Liver (tissue), 9 donors: Measurements from ENCODE around the gene TWNK. TPM values are rescaled to one million over a fixed set of nuclear protein-coding genes. Genes with fewer than 3 reads are reported as not detected.

Experiments
- DNase-seq: peaks from one replicate; pipeline ENCODE4 v3.0.0-alpha.2; 2017; ENCODE audit warnings: low spot score
- H3K27ac ChIP-seq, 2 donors: one replicate each; pipeline ENCODE4 v1.7.0; 2013; ENCODE audit warnings: inconsistent platforms in 2 of 2, low read length in 2 of 2, control low read depth in 1 of 2, low read depth in 1 of 2, mild to moderate bottlenecking in 1 of 2
- H3K27me3 ChIP-seq, 4 donors: one replicate each; pipeline versions ENCODE4 v1.6.1 to v1.7.0; 2013; ENCODE audit warnings: low read length in 3 of 4, inconsistent platforms in 1 of 4, mild to moderate bottlenecking in 1 of 4, moderate library complexity in 1 of 4; ENCODE audit not compliant: control insufficient read depth in 4 of 4, insufficient read depth in 4 of 4
- H3K36me3 ChIP-seq, 4 donors: one replicate each; pipeline versions ENCODE4 v1.6.1 to v1.7.0; 2013; ENCODE audit warnings: low read length in 3 of 4, mild to moderate bottlenecking in 3 of 4, low read depth in 1 of 4, moderate library complexity in 1 of 4; ENCODE audit not compliant: control insufficient read depth in 4 of 4, insufficient read depth in 3 of 4
- H3K4me1 ChIP-seq, 4 donors: one replicate each; pipeline versions ENCODE4 v1.6.1 to v1.7.0; 2013; ENCODE audit warnings: low read length in 3 of 4, mild to moderate bottlenecking in 3 of 4, moderate library complexity in 1 of 4; ENCODE audit not compliant: control insufficient read depth in 4 of 4, insufficient read depth in 4 of 4
- H3K4me3 ChIP-seq, 3 donors: one replicate each; pipeline versions ENCODE4 v1.6.1 to v1.7.0; 2013; ENCODE audit warnings: low read length in 3 of 3, control low read depth in 1 of 3, low read depth in 1 of 3, mild to moderate bottlenecking in 1 of 3
- H3K9ac ChIP-seq, 2 donors: one replicate each; pipeline ENCODE4 v1.7.0; 2013; ENCODE audit warnings: low read length in 2 of 2, mild to moderate bottlenecking in 2 of 2, moderate library complexity in 2 of 2, control low read depth in 1 of 2, low read depth in 1 of 2
- H3K9me3 ChIP-seq, 4 donors: one replicate each; pipeline versions ENCODE4 v1.6.1 to v1.7.0; 2013; ENCODE audit warnings: low read length in 3 of 4; ENCODE audit not compliant: control insufficient read depth in 4 of 4
- ATF3 ChIP-seq: IDR thresholded peaks from 2 replicates; pipeline ENCODE4 v1.6.1; 2016; ENCODE audit warnings: antibody characterized with exemption
- CTCF ChIP-seq: fragments of 150-350 bp; IDR thresholded peaks from 2 replicates; pipeline ENCODE4 v1.5.1; 2017; ENCODE audit warnings: improper control_type of control experiment, low read depth, low read length; ENCODE audit not compliant: missing input control
- EGR1 ChIP-seq, 2 donors: IDR thresholded peaks; 2 replicates each; pipeline ENCODE4 v1.6.1; 2016 to 2018; ENCODE audit warnings: antibody characterized with exemption in 2 of 2, low read depth in 2 of 2
- FOXA1 ChIP-seq: IDR thresholded peaks from 2 replicates; pipeline ENCODE4 v1.6.1; 2016; ENCODE audit warnings: antibody characterized with exemption
- GABPA ChIP-seq, 2 donors: IDR thresholded peaks in 1 of 2; conservative IDR thresholded peaks in 1 of 2; 2 replicates each; pipeline ENCODE4 v1.6.1; 2016; ENCODE audit warnings: antibody characterized with exemption in 2 of 2, mild to moderate bottlenecking in 1 of 2, moderate library complexity in 1 of 2
- HNF4A ChIP-seq, 2 donors: conservative IDR thresholded peaks; 2 replicates each; pipeline ENCODE4 v1.6.1; 2016; ENCODE audit warnings: antibody characterized with exemption in 2 of 2, mild to moderate bottlenecking in 2 of 2
- HNF4G ChIP-seq: IDR thresholded peaks from 2 replicates; pipeline ENCODE4 v1.6.1; 2016; ENCODE audit warnings: antibody characterized with exemption
- JUND ChIP-seq, 2 donors: IDR thresholded peaks; 2 replicates each; pipeline ENCODE4 v1.6.1; 2016; ENCODE audit warnings: antibody characterized with exemption in 2 of 2
- NR2F2 ChIP-seq: IDR thresholded peaks from 2 replicates; pipeline ENCODE4 v1.6.1; 2016; ENCODE audit warnings: antibody characterized with exemption
- RAD21 ChIP-seq, 2 donors: IDR thresholded peaks; 2 replicates each; pipeline ENCODE4 v1.6.1; 2016; ENCODE audit warnings: antibody characterized with exemption in 2 of 2, mild to moderate bottlenecking in 2 of 2
- RXRA ChIP-seq, 2 donors: IDR thresholded peaks; 2 replicates each; pipeline ENCODE4 v1.6.1; 2017 to 2018; ENCODE audit warnings: antibody characterized with exemption in 2 of 2, mild to moderate bottlenecking in 1 of 2
- SP1 ChIP-seq: IDR thresholded peaks from 2 replicates; pipeline ENCODE4 v1.6.1; 2018; ENCODE audit warnings: antibody characterized with exemption, mild to moderate bottlenecking
- TAF1 ChIP-seq: conservative IDR thresholded peaks from 2 replicates; pipeline ENCODE4 v1.6.1; 2016; ENCODE audit warnings: antibody characterized with exemption, mild to moderate bottlenecking
- WGBS: extraction: QIAGEN DNeasy Blood & Tissue Kit; methylation state at CpG from one replicate; pipeline ENCODE4 v1.1.7; 2013; 5-methylcytosine and 5-hydroxymethylcytosine counted together
- polyA plus RNA-seq, 2 donors: library from polyadenylated mRNA; stranded (reverse) in 1 of 2; unstranded in 1 of 2; fragments of 200-250 nt in 1 of 2; fragments of >200 nt in 1 of 2; fragmentation: Nextera tagmentation in 1 of 2; extraction: Ambion mirVana in 1 of 2; gene quantifications; one replicate each; pipeline versions ENCODE4 v1.2.1 to v1.2.3, GENCODE V29; 2013 to 2015
- total RNA-seq, 2 donors: library from RNA; depleted of rRNA; stranded (reverse); fragments of >200 nt; gene quantifications; one replicate each; pipeline ENCODE4 v1.2.3, GENCODE V29; 2014
- TF ChIP-seq, protein P1 (sequence below): IDR thresholded peaks from 2 replicates; pipeline ENCODE4 v1.6.1; 2016; ENCODE audit warnings: antibody characterized with exemption, mild to moderate bottlenecking
- TF ChIP-seq, protein P2 (sequence below): IDR thresholded peaks from 2 replicates; pipeline ENCODE4 v1.6.1; 2016; ENCODE audit warnings: antibody characterized with exemption
- TF ChIP-seq, protein P3 (sequence below): IDR thresholded peaks from 2 replicates; pipeline ENCODE4 v1.6.1; 2016; ENCODE audit warnings: antibody characterized with exemption
- donor health status: healthy.
- donor health status: healthy.
- donor health status: healthy.
- donor health status: healthy.
- donor health status: healthy.

TWNK gene
- total and polyA plus RNA-seq, 4 donors, result 1.6 to 6.2 (median 4.4) TPM

DNA sequence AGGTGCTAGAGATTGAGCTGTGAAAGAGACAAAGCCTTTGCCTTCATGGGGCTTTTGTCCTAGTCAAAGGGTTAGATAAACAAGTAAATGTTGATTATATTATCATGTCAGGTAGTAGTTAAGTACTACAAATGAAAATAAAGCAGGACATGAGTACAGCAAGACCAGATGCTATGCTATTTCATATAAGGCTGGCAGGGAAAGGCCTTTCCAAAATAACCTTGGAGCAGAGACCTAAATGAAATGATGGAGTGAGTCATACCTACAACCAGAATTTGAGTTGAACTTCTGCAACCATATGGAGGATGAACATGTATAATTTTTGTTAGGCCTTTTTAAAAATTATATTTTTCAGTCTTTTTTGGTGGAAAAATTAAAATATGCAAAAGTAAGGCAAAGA lies 41.6 kb upstream of the TWNK start:
- no peaks in the 10 kb centered on the region for H3K9me3 ChIP-seq
- TF ChIP-seq, protein P1, sequence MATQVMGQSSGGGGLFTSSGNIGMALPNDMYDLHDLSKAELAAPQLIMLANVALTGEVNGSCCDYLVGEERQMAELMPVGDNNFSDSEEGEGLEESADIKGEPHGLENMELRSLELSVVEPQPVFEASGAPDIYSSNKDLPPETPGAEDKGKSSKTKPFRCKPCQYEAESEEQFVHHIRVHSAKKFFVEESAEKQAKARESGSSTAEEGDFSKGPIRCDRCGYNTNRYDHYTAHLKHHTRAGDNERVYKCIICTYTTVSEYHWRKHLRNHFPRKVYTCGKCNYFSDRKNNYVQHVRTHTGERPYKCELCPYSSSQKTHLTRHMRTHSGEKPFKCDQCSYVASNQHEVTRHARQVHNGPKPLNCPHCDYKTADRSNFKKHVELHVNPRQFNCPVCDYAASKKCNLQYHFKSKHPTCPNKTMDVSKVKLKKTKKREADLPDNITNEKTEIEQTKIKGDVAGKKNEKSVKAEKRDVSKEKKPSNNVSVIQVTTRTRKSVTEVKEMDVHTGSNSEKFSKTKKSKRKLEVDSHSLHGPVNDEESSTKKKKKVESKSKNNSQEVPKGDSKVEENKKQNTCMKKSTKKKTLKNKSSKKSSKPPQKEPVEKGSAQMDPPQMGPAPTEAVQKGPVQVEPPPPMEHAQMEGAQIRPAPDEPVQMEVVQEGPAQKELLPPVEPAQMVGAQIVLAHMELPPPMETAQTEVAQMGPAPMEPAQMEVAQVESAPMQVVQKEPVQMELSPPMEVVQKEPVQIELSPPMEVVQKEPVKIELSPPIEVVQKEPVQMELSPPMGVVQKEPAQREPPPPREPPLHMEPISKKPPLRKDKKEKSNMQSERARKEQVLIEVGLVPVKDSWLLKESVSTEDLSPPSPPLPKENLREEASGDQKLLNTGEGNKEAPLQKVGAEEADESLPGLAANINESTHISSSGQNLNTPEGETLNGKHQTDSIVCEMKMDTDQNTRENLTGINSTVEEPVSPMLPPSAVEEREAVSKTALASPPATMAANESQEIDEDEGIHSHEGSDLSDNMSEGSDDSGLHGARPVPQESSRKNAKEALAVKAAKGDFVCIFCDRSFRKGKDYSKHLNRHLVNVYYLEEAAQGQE, result no peak
- TF ChIP-seq GABPA (IDR thresholded peaks at IDR 0.05 in 1 of 2, conservative IDR thresholded peaks at IDR 0.05 in 1 of 2) (no peak), NR2F2 (no peak)
- H3K4me3 ChIP-seq, result no peak overlapping the region
- no peaks in the 10 kb centered on the region for H3K4me1 ChIP-seq
- no peak overlapping the region for H3K27ac ChIP-seq
- H3K27me3 ChIP-seq, result no peaks in the 10 kb centered on the region
- peaks cover 6 to 76% (median 56%) of the 10 kb centered on the region in 4 donors for H3K36me3 ChIP-seq
- no peak for DNase-seq
- no peak overlapping the region for H3K9ac ChIP-seq

GRCh38 chr10:100948916-100949315 lies 38.4 kb upstream of the TWNK start:
- Histone ChIP-seq H3K9me3 (no peaks in the 10 kb centered on the region), H3K36me3 (peaks cover 13 to 64% (median 45%) of the 10 kb centered on the region in 4 donors), H3K27me3 (no peaks in the 10 kb centered on the region), H3K4me3 (no peak overlapping the region), H3K4me1 (no peaks in the 10 kb centered on the region), H3K9ac (no peak overlapping the region), H3K27ac (no peak overlapping the region)
- DNase-seq, result no peak
- WGBS, result 98% methylated on average over 3 of the region's 3 CpGs
- TF ChIP-seq, protein P2, sequence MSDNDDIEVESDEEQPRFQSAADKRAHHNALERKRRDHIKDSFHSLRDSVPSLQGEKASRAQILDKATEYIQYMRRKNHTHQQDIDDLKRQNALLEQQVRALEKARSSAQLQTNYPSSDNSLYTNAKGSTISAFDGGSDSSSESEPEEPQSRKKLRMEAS, result no peak
- TF ChIP-seq FOXA1 (no peak), HNF4A (conservative IDR thresholded peaks at IDR 0.05) (no peak), GABPA (IDR thresholded peaks at IDR 0.05 in 1 of 2, conservative IDR thresholded peaks at IDR 0.05 in 1 of 2) (no peak), SP1 (no peak), EGR1 (IDR thresholded peaks at IDR 0.05; ENCODE audit: low read depth in 2 of 2) (no peak), HNF4G (no peak), RAD21 (IDR thresholded peaks at IDR 0.05) (no peak), TAF1 (no peak), ATF3 (no peak), JUND (IDR thresholded peaks at IDR 0.05) (no peak), NR2F2 (no peak), RXRA (IDR thresholded peaks at IDR 0.05) (no peak), CTCF (no peak)
- TF ChIP-seq, protein P1, result no peak
- TF ChIP-seq, protein P3, sequence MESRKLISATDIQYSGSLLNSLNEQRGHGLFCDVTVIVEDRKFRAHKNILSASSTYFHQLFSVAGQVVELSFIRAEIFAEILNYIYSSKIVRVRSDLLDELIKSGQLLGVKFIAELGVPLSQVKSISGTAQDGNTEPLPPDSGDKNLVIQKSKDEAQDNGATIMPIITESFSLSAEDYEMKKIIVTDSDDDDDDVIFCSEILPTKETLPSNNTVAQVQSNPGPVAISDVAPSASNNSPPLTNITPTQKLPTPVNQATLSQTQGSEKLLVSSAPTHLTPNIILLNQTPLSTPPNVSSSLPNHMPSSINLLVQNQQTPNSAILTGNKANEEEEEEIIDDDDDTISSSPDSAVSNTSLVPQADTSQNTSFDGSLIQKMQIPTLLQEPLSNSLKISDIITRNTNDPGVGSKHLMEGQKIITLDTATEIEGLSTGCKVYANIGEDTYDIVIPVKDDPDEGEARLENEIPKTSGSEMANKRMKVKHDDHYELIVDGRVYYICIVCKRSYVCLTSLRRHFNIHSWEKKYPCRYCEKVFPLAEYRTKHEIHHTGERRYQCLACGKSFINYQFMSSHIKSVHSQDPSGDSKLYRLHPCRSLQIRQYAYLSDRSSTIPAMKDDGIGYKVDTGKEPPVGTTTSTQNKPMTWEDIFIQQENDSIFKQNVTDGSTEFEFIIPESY, result no peak
